Stimulated activated CD4-positive, alpha-beta T cell treated with anti-CD3 and anti-CD28 coated beads, Interleukin-2, amount 100 ng/mL, for 48 hours (primary cell): ENCODE results near the gene PLEKHH2.
"Not testable (repeated sequence)": the region's sequence is repeated elsewhere in the genome, so short reads cannot be mapped to it uniquely, and the experiment has no call there.

Source experiments
- DNase-seq, 2 donors: peaks; one replicate each; pipeline ENCODE4 v3.0.0-alpha.2; 2020

Gene PLEKHH2

GRCh38 chr2:43642363-43642762 lies 5.3 kb downstream of the PLEKHH2 start:
- no peak for DNase-seq

- no peak for DNase-seq
Measured at GRCh38 chr2:43643680-43644079, 6.6 kb downstream of the PLEKHH2 start.

- no peak for DNase-seq
Measured at GRCh38 chr2:43648994-43649701, 12.1 kb downstream of the PLEKHH2 start.

GRCh38 chr2:43653506-43653905 lies 16.4 kb downstream of the PLEKHH2 start:
- DNase-seq, result no peak

- no peak for DNase-seq
Measured at GRCh38 chr2:43657241-43657640, 20.2 kb downstream of the PLEKHH2 start.

GRCh38 chr2:43675646-43676321 lies 38.7 kb downstream of the PLEKHH2 start:
- no peak for DNase-seq

- DNase-seq, result peak in 1 of 2 donors; percentile 18
Measured at GRCh38 chr2:43676322-43677050, 39.4 kb downstream of the PLEKHH2 start, which contains the start of gene C1GALT1C1L. Gene C1GALT1C1L, minus strand, starts transcription at chr2:43676429. Its CDS starts 107 bp downstream, at chr2:43676322.

GRCh38 chr2:43677783-43678182 lies 40.7 kb downstream of the PLEKHH2 start:
- DNase-seq, result not testable (repeated sequence)

GRCh38 chr2:43685357-43685756 lies 48.3 kb downstream of the PLEKHH2 start:
- no peak for DNase-seq

GRCh38 chr2:43689999-43690398 lies 52.9 kb downstream of the PLEKHH2 start:
- DNase-seq, result no peak

GRCh38 chr2:43692428-43692994 lies 55.5 kb downstream of the PLEKHH2 start:
- DNase-seq, result no peak

GRCh38 chr2:43698140-43698539 lies 61.1 kb downstream of the PLEKHH2 start:
- not testable (repeated sequence) for DNase-seq

GRCh38 chr2:43699761-43700160 lies 62.7 kb downstream of the PLEKHH2 start:
- no peak for DNase-seq

GRCh38 chr2:43701111-43701510 lies 64.1 kb downstream of the PLEKHH2 start:
- DNase-seq, result no peak

GRCh38 chr2:43707255-43708015 lies 70.4 kb downstream of the PLEKHH2 start:
- DNase-seq, result no peak

GRCh38 chr2:43708178-43708577 lies 71.1 kb downstream of the PLEKHH2 start:
- no peak for DNase-seq

GRCh38 chr2:43708891-43709290 lies 71.8 kb downstream of the PLEKHH2 start:
- DNase-seq, result no peak

- no peak for DNase-seq
Measured at GRCh38 chr2:43710866-43711265, 73.8 kb downstream of the PLEKHH2 start.

- no peak for DNase-seq
Measured at GRCh38 chr2:43714164-43714563, 77.1 kb downstream of the PLEKHH2 start.

- DNase-seq, result no peak
Measured at GRCh38 chr2:43715300-43716098, 78.4 kb downstream of the PLEKHH2 start.

GRCh38 chr2:43717322-43717721 lies 80.3 kb downstream of the PLEKHH2 start:
- DNase-seq, result no peak
